Measurements from ENCODE around the gene PDC.
"Not testable (repeated sequence)": the region's sequence is repeated elsewhere in the genome, so short reads cannot be mapped to it uniquely, and the experiment has no call there.

Gene PDC

DNA sequence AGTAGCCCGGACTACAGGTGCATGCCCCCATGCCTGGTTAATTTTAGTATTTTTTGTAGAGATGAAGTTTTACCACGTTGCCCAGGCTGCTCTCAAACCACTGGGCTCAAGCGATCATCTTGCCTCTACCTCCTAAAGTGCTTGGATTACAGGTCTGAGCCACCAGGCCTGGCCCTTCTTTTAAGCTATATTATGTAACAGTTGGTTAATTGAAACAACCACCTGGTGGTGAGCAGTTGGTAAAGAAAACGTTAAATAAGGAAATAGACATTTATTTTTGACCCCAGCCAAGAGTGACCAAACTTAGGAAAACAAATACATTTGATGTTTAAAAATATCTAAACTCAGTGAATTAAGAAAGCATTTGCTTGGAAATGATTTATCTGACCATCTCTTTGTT is 12.1 kb upstream of the PDC start:
- no peak overlapping the region for H3K27ac ChIP-seq (ENCODE audit: insufficient read depth, low read depth, low read length, poor library complexity, severe bottlenecking)
- H3K27me3 ChIP-seq (ENCODE audit: control insufficient read depth, insufficient read depth, low read length, poor library complexity, severe bottlenecking): no peaks in the 10 kb centered on the region
- H3K9me3 ChIP-seq (ENCODE audit: control insufficient read depth, low read length): no peaks in the 10 kb centered on the region
- H3K36me3 ChIP-seq (ENCODE audit: control insufficient read depth, insufficient read depth, low read length): no peaks in the 10 kb centered on the region
- no peaks in the 10 kb centered on the region for H3K4me1 ChIP-seq (ENCODE audit: control insufficient read depth, insufficient read depth, low read length)
- no peak overlapping the region for H3K4me3 ChIP-seq (ENCODE audit: insufficient read depth, low read depth, low read length)
- 84 to 86% methylated on average over 3 to 4 of the region's 4 CpGs for WGBS, 2 experiments

DNA sequence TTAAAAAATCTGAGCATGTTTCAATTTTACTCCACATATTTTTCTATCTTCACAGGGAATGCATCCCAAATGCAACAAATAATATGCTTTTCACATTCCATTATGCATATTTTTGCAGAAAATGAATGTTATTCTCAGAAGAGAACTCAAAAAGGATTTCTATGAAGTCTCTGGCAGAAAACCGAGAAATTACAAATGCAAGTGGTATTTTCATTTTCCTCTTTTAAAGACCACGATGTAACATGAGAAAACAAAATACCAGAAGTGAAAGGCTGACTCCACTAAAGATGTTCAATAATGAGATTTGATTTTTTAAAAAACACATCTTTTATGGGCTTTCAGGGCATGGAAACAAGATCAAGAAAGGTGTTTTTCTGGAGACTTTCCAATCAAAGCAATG is 5.0 kb upstream of the PDC start:
- no peaks in the 10 kb centered on the region for H3K4me1 ChIP-seq (ENCODE audit: control insufficient read depth, insufficient read depth, low read length)
- 98 to 100% methylated on average over 2 of the region's 2 CpGs for WGBS, 2 experiments
- no peaks in the 10 kb centered on the region for H3K27me3 ChIP-seq (ENCODE audit: control insufficient read depth, insufficient read depth, low read length, poor library complexity, severe bottlenecking)
- no peaks in the 10 kb centered on the region for H3K36me3 ChIP-seq (ENCODE audit: control insufficient read depth, insufficient read depth, low read length)
- H3K27ac ChIP-seq (ENCODE audit: insufficient read depth, low read depth, low read length, poor library complexity, severe bottlenecking): no peak overlapping the region
- H3K4me3 ChIP-seq (ENCODE audit: insufficient read depth, low read depth, low read length): no peak overlapping the region
- no peaks in the 10 kb centered on the region for H3K9me3 ChIP-seq (ENCODE audit: control insufficient read depth, low read length)

DNA sequence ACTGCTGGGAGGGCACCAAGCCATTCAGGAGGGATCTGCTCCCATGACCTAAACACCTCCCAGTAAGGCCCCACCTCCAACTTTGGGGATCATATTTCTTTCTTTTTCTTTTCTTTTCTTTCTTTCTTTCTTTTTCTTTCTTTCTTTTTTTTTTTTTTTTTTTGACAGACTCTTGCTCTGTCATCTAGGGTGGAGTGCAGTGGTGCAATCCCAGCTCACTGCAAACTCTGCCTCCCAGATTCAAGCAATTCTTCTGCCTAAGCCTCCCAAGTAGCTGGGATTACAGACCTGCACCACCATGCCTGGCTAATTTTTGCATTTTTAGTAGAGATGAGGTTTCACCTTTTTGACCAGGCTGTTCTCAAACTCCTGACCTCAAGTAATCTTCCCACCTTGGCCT is 4.6 kb upstream of the PDC start:
- not testable (repeated sequence) for H3K27ac ChIP-seq (ENCODE audit: insufficient read depth, low read depth, low read length, poor library complexity, severe bottlenecking); H3K9me3 ChIP-seq (ENCODE audit: control insufficient read depth, low read length); H3K36me3 ChIP-seq (ENCODE audit: control insufficient read depth, insufficient read depth, low read length); H3K4me3 ChIP-seq (ENCODE audit: insufficient read depth, low read depth, low read length); H3K4me1 ChIP-seq (ENCODE audit: control insufficient read depth, insufficient read depth, low read length); H3K27me3 ChIP-seq (ENCODE audit: control insufficient read depth, insufficient read depth, low read length, poor library complexity, severe bottlenecking)

DNA sequence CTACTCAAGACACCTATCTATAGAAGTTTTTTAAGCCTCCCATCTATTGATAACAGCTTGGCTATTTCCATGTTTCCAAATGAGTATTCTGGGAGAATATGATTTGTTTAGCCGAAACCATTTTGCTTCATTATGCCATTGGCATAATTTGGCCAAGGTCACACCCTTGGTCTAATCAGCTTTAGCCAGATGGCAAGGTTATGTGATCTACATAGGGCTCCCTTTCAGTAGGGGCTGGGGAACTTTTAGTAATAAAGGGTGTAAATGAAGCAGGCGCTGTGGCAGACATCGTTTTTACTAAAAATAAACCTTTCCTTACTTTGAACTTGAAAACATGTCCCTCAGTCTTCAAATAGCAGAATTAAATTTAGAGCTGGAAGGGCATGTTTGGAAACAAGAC is 3.0 kb upstream of the PDC start:
- no peaks in the 10 kb centered on the region for H3K36me3 ChIP-seq (ENCODE audit: control insufficient read depth, insufficient read depth, low read length)
- no peaks in the 10 kb centered on the region for H3K27me3 ChIP-seq (ENCODE audit: control insufficient read depth, insufficient read depth, low read length, poor library complexity, severe bottlenecking)
- H3K27ac ChIP-seq (ENCODE audit: insufficient read depth, low read depth, low read length, poor library complexity, severe bottlenecking): no peak overlapping the region
- 89 to 100% methylated on average over 1 to 3 of the region's 3 CpGs for WGBS, 2 experiments
- H3K4me3 ChIP-seq (ENCODE audit: insufficient read depth, low read depth, low read length): no peak overlapping the region
- no peaks in the 10 kb centered on the region for H3K9me3 ChIP-seq (ENCODE audit: control insufficient read depth, low read length)
- H3K4me1 ChIP-seq (ENCODE audit: control insufficient read depth, insufficient read depth, low read length): no peaks in the 10 kb centered on the region

DNA sequence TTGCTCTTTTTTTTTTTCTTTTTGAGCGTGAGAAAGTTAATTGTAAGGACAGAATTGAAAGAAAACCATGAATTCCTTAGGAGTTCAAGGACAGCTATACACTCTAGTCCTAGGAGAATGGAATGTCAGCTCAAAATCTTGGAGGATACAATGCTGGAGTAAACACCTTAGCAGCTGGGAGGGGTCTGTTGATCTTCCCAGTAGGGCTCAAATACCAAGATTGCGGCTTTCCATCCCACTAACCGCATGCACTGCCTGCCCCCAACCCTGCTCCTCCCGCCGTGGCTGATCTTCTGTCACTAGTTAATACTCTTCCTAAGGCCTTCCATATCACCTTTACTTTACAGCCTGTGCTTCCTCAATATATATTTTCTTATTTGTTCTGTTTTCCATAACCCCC is 2.6 kb upstream of the PDC start:
- whole genome bisulfite sequencing, 2 experiments: 74 to 75% methylated on average over 4 of the region's 5 CpGs
- Histone ChIP-seq H3K4me1 (ENCODE audit: control insufficient read depth, insufficient read depth, low read length) (no peaks in the 10 kb centered on the region), H3K9me3 (ENCODE audit: control insufficient read depth, low read length) (no peaks in the 10 kb centered on the region)

DNA sequence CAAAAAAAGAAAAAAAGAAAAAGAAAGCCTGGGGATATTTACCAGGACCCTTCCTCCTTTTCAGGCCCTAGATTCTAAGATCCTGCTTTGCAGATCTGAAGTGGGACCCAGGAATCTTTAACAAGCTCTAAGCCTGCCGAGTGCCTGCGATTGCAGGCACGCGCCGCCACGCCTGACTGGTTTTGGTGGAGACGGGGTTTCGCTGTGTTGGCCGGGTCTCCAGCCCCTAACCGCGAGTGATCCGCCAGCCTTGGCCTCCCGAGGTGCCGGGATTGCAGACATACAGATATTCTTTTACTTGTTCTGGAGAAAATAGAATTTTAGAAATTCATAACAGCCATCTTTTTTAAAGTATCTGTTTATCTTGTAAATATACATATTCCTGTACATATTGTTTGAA is 1.8 kb downstream of the PDC start:
- H3K9me3 ChIP-seq (ENCODE audit: control insufficient read depth, low read length); H3K4me3 ChIP-seq (ENCODE audit: insufficient read depth, low read depth, low read length); H3K4me1 ChIP-seq (ENCODE audit: control insufficient read depth, insufficient read depth, low read length); H3K27me3 ChIP-seq (ENCODE audit: control insufficient read depth, insufficient read depth, low read length, poor library complexity, severe bottlenecking); H3K27ac ChIP-seq (ENCODE audit: insufficient read depth, low read depth, low read length, poor library complexity, severe bottlenecking); H3K36me3 ChIP-seq (ENCODE audit: control insufficient read depth, insufficient read depth, low read length): not testable (repeated sequence)
- WGBS, 2 experiments: 93 to 97% methylated on average over 14 of the region's 14 CpGs

More for the DNA sequence above, 2.6 kb upstream of the PDC start:
- no peak overlapping the region for H3K27ac ChIP-seq (ENCODE audit: insufficient read depth, low read depth, low read length, poor library complexity, severe bottlenecking)
- H3K27me3 ChIP-seq (ENCODE audit: control insufficient read depth, insufficient read depth, low read length, poor library complexity, severe bottlenecking): no peaks in the 10 kb centered on the region
- no peaks in the 10 kb centered on the region for H3K36me3 ChIP-seq (ENCODE audit: control insufficient read depth, insufficient read depth, low read length)
- no peak overlapping the region for H3K4me3 ChIP-seq (ENCODE audit: insufficient read depth, low read depth, low read length)

GRCh38 chr1:186456729-186457255 is 4.1 kb downstream of the PDC start:
- Histone ChIP-seq H3K36me3 (ENCODE audit: control insufficient read depth, insufficient read depth, low read length) (no peaks in the 10 kb centered on the region), H3K27me3 (ENCODE audit: control insufficient read depth, insufficient read depth, low read length, poor library complexity, severe bottlenecking) (no peaks in the 10 kb centered on the region), H3K4me3 (ENCODE audit: insufficient read depth, low read depth, low read length) (no peak overlapping the region), H3K9me3 (ENCODE audit: control insufficient read depth, low read length) (no peaks in the 10 kb centered on the region), H3K4me1 (ENCODE audit: control insufficient read depth, insufficient read depth, low read length) (no peaks in the 10 kb centered on the region), H3K27ac (ENCODE audit: insufficient read depth, low read depth, low read length, poor library complexity, severe bottlenecking) (no peak overlapping the region)
- WGBS, 2 experiments: 93 to 96% methylated on average over 3 of the region's 3 CpGs

DNA sequence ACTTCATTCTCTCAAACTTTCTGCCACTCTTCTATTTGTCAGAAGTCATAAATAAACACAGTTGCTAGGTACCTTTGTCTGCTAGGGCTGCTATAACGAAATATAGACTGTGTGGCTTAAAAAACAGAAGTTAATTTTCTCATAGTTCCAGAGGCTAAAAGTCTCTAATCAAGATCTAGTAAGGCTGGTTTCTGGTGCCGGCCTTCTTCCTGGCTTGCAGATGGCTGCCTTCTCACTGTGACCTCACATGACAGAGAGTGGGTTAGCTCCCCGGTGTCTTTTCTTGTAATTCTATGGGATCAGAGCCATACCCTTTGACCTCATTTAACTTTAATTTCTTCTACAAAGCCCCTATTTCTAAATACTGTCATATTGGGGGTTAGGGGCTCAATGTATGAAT is 5.9 kb downstream of the PDC start:
- H3K4me1 ChIP-seq (ENCODE audit: control insufficient read depth, insufficient read depth, low read length): no peaks in the 10 kb centered on the region
- no peak overlapping the region for H3K27ac ChIP-seq (ENCODE audit: insufficient read depth, low read depth, low read length, poor library complexity, severe bottlenecking)
- no peaks in the 10 kb centered on the region for H3K27me3 ChIP-seq (ENCODE audit: control insufficient read depth, insufficient read depth, low read length, poor library complexity, severe bottlenecking)
- H3K36me3 ChIP-seq (ENCODE audit: control insufficient read depth, insufficient read depth, low read length): no peaks in the 10 kb centered on the region
- no peak overlapping the region for H3K4me3 ChIP-seq (ENCODE audit: insufficient read depth, low read depth, low read length)
- 71 to 82% methylated on average over 2 to 3 of the region's 3 CpGs for WGBS, 2 experiments
- H3K9me3 ChIP-seq (ENCODE audit: control insufficient read depth, low read length): no peaks in the 10 kb centered on the region

DNA sequence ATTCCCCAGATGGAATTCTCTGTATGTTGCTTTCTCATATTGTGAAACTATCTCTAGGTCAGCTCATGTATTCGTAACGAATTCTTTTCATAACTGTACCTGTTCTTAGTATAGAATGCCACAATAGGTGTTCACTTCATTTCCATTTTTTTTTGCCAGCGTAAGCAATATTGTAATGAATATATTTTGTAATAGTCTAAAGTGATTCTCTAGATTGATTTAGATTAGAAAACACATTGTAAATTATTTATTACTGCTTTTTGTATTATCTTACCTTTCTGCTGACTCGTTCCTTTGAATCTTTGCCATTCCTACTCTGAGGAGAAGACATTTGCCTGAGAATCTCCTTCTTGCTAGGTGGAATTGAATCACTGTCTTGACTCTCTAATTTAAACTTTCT is 14.8 kb downstream of the PDC start:
- Histone ChIP-seq H3K27me3 (ENCODE audit: control insufficient read depth, insufficient read depth, low read length, poor library complexity, severe bottlenecking) (no peaks in the 10 kb centered on the region), H3K9me3 (ENCODE audit: control insufficient read depth, low read length) (no peaks in the 10 kb centered on the region), H3K27ac (ENCODE audit: insufficient read depth, low read depth, low read length, poor library complexity, severe bottlenecking) (no peak overlapping the region), H3K36me3 (ENCODE audit: control insufficient read depth, insufficient read depth, low read length) (no peaks in the 10 kb centered on the region), H3K4me3 (ENCODE audit: insufficient read depth, low read depth, low read length) (no peak overlapping the region), H3K4me1 (ENCODE audit: control insufficient read depth, insufficient read depth, low read length) (no peaks in the 10 kb centered on the region)
- 95 to 100% methylated on average over 1 to 3 of the region's 4 CpGs for WGBS, 2 experiments

GRCh38 chr1:186443638-186444037 is 17.3 kb downstream of the PDC start:
- H3K27me3 ChIP-seq (ENCODE audit: control insufficient read depth, insufficient read depth, low read length, poor library complexity, severe bottlenecking): no peaks in the 10 kb centered on the region
- no peak overlapping the region for H3K27ac ChIP-seq (ENCODE audit: insufficient read depth, low read depth, low read length, poor library complexity, severe bottlenecking)
- H3K9me3 ChIP-seq (ENCODE audit: control insufficient read depth, low read length): no peaks in the 10 kb centered on the region
- no peaks in the 10 kb centered on the region for H3K4me1 ChIP-seq (ENCODE audit: control insufficient read depth, insufficient read depth, low read length)
- WGBS, 2 experiments: 95 to 100% methylated on average over 2 of the region's 2 CpGs
- no peaks in the 10 kb centered on the region for H3K36me3 ChIP-seq (ENCODE audit: control insufficient read depth, insufficient read depth, low read length)
- H3K4me3 ChIP-seq (ENCODE audit: insufficient read depth, low read depth, low read length): no peak overlapping the region

GRCh38 chr1:186442651-186443375 is 18.1 kb downstream of the PDC start:
- Histone ChIP-seq H3K36me3 (ENCODE audit: control insufficient read depth, insufficient read depth, low read length) (no peaks in the 10 kb centered on the region), H3K27ac (ENCODE audit: insufficient read depth, low read depth, low read length, poor library complexity, severe bottlenecking) (no peak overlapping the region), H3K4me1 (ENCODE audit: control insufficient read depth, insufficient read depth, low read length) (no peaks in the 10 kb centered on the region), H3K4me3 (ENCODE audit: insufficient read depth, low read depth, low read length) (no peak overlapping the region), H3K9me3 (ENCODE audit: control insufficient read depth, low read length) (no peaks in the 10 kb centered on the region), H3K27me3 (ENCODE audit: control insufficient read depth, insufficient read depth, low read length, poor library complexity, severe bottlenecking) (no peaks in the 10 kb centered on the region)
- WGBS, 2 experiments: no CpG with 5 or more reads among the region's 1 CpG
